GM11168 (cell line): ENCODE data around the gene KICS2.
"Not testable (repeated sequence)": the region's sequence is repeated elsewhere in the genome, so short reads cannot be mapped to it uniquely, and the experiment has no call there.

Experiments used
- in situ Hi-C: fragments of 300-500 bp; cut with MboI; formaldehyde crosslinking; loops from one replicate; pipeline ENCODE4 v1.12.0; 2022; ENCODE audit warnings: low sequenced_read_pairs; ENCODE audit not compliant: unreplicated experiment

The KICS2 gene

DNA sequence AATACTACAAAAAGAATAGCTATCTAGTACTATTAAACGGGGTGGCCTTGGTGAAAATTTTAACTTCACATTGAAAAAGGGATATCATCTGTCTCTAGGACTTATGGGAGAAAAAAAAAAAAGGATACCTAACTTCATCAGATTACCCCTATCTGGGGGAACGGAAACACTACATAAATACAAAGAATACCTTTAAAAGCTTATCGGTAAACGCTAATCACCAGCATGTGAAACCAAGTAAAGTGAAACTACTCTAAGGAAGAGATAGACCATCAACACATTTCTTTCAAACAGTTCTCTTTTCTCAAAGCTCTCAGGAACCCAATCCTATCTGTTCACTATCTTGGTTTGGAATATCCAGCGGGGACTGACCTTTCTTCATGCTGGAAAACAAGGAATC is 3.5 kb downstream of the KICS2 start:
- in situ Hi-C loops: no loop called here

DNA sequence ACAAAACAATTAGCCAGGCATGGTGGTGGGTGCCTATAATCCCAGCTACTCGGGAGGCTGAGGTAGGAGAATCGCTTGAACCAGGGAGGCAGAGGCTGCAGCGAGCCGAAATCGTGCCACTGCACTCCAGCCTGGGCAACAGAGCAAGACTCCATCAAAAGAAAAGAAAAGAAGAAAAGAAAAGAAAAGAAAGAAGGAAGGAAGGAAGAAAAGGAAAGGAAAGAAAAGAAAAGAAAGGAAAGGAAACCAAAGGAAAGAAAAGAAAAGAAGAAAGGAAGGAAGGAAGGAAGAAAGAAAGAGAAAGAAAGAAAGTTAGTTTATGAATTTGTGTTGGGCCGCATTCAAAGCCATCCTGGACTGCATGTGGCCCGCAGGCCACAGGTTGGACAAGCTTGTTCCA is 4.5 kb downstream of the KICS2 start:
- in situ Hi-C loops: not testable (repeated sequence)

DNA sequence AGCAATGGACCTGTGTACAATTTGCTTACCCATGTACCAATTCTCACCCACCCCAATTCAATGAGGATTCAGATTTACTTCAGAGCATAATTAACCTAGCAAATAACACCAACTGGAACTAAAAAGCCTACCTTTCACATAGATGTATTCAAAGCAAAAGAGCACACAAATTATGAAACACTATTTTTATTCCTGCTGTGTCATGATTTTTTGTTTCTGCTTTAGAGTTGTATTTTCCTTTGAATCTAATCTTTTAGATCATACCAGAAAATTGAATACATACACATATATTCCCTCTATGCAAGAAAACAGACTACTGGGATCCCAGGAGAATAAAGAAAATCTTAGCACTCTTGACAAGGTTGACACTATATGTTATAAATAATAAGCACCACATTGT is 5.9 kb downstream of the KICS2 start:
- in situ Hi-C loops: no loop called here

DNA sequence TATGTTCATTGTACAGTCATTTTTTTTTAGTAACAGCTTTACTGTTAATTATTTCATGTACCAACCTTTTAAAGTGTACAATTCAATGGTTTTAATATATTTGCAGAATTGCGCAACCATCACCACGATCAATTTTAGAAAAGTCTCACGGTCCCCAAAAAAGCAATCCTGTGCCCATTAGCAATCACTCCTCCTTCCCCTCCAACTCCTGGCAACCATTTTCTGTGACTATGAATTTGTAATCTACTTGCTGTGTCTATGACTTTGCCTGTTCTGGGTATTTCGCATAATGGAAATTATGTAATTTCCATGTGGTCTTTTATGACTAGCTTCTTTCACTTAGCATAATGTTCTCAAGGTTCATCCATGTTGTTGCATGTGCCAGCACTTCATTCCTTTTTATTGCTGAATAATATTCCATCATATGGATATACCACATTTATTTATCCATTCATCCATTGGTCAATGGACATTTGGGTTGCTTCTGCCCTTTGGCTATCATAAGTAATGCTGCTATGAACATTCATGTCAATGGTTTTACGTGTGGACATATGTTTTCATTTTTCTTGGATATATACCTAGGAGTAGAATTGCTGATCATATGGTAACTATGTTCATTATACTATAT is 9.9 kb downstream of the KICS2 start:
- in situ Hi-C loops: no loop called here

DNA sequence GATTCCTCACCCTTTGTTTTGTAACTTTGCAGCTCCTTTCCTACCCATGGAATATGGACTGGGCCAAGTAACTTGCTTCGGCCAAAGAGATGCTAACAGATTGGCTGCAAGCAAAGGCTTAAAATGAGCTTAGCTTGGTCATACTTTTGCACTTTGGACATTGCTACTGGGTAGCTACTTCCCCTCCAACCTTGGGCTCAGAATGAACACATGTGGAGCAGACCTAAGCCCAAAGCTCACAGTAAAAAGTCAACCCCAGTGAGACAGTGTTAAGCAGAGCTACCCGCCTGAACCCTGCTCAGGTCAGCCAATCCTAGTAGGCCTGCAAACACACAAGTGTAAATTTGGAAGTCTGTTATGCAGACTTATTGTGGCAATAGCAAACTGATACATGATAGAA is 14.6 kb downstream of the KICS2 start:
- in situ Hi-C loops: no loop called here

DNA sequence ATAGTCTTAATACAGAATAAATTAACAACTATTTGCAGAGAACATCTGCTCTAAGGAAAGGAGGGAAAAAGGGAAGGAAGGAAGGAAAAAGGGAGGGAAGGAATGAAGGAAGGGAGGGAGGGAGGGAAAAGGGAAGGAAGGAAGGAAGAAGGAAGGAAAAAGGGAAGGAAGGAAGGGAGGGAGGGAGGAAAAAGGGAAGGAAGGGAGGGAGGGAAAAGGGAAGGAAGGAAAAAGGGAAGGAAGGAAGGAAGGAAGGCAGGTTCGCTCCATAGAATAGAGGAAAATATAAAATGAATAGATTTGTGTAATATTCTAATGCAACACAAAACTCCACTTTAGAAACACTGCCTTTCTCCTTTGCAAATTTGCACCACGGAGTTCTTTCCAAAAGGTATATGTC is 16.6 kb downstream of the KICS2 start:
- in situ Hi-C loops: no loop called here

DNA sequence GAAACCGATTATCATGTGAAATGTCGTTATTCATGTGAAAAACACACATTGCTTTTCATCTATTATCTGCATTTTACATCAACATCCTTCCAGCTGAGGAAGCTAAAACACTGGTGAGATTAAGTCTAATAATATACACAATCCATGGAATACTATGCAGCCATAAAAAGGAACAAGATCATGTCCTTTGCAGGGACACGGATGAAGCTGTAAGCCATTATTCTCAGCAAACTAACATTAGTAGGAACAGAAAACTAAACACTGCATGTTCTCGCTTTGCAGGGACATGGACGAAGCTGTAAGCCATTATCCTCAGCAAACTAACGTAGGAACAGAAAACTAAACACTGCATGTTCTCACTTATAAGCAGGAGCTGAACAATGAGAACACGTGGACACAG is 18.3 kb downstream of the KICS2 start:
- in situ Hi-C loops: no loop called here

DNA sequence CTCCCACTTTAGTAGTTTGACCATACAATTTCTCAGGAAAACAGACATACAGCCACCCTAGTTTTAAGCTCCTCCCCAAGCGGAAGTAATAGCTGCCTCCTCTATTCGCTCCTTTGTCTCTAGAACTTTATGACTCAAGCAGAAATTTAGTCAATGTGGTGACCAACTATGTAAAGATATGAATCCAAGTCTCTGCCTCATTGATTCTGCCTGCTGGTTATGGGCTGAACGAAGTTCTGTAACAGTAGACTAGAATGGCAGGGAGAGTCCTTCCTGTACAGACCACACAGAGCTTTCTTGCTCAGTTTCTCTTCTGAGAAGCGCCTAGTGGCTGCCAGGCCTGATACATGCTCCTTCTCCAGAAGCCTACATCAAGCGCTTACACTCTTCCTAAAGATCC is 19.1 kb downstream of the KICS2 start:
- in situ Hi-C loops: no loop called here

DNA sequence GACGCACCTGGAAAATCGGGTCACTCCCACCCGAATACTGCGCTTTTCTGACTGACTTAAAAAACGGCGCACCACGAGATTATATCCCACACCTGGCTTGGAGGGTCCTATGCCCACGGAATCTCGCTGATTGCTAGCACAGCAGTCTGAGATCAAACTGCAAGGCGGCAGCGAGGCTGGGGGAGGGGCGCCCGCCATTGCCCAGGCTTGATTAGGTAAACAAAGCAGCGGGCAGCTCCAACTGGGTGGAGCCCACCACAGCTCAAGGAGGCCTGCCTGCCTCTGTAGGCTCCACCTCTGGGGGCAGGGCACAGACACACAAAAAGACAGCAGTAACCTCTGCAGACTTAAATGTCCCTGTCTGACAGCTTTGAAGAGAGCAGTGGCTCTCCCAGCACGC is 26.3 kb downstream of the KICS2 start:
- in situ Hi-C loops: not testable (repeated sequence)

DNA sequence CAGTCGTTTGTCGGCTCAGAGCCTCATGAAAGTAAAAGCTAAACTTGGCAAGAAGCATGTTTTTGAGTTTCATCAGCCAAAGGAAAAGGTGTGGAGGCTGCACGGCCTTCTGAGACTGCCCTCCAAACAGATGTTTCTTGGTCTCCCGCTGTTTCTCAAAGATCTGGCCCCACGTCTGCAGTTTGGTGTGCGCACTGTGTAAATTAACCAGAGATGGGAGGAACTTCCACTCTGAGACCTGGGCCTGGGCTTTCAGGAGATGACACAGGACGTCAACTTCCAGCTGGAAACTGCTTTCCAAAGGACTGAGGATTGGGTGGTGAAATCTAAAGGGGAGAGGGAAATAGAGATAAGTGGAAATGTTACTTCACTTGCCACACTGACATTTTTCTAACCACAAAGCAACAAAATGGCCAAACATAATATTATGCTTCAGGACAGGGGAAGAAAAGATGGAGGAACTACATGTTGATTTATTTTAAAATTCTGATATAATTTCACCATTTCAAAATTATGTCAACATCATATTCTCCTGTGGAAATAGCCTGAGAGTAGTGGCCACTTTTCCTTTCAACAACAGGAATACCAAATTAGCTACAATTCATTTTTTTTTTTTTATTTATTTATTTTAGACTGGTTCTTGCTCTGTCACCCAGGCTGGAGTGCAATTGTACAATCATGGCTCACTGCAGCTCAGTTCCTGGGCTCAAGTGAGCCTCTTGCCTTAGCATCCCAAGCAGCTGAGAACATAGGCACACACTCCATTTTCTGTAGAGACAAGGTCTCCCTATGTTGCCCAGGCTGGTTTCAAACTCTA is 27.6 kb downstream of the KICS2 start:
- in situ Hi-C loops: no loop called here

DNA sequence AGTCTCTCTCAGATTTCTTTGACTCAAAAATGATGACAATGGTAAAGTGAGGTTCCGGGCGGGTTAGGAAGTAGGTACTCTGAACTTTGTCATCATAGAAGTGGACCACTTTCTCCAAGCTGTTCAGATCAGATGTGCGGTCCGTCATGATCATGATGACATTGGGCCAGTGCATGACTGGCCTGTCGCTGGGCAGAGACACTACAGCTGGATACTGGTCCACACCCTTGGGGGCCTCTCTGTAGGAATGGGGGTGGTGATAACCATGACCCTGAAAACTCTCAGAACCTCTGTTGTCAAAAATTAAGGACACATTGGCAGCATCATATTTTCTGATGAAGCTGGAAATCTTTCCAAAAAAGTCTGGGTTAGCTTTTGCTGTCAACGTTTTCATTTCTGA is 28.2 kb downstream of the KICS2 start:
- in situ Hi-C loops: no loop called here

DNA sequence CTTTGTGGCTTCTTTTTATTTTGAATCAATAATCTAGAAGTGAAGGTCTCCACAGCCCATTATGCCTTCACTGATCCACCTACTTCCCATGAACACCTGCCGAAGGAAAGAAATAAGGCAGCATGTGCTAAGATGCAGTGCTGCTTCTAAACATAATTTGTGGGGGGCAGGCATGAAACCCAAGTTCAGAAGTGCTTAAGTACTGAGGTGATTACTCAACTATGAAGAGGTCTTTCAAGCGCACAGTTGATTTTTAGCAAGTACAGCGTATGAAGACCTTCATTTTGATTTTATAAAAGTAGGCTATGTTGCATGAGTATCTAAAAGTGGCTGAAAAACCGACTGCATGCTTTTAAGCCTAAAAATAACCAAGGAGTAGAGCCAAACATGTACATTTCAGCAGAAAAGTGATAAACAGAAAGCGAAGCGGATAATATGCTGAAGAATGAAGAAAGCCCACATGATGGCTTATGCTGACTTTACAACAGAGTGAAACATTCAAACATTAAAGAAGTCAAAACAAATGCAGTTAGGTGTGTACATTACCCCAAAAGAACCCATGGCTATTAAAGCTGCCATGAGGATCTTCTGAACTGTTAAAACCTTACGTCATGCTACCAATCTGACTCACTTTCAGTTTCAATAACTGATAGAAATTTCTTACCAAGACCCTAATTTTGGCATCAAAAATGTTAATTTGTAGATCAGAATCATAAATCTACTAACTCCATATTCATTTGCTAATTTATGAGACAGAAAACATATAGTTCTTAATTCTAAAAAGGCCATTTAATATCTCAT is 29.3 kb downstream of the KICS2 start:
- in situ Hi-C loops: no loop called here

DNA sequence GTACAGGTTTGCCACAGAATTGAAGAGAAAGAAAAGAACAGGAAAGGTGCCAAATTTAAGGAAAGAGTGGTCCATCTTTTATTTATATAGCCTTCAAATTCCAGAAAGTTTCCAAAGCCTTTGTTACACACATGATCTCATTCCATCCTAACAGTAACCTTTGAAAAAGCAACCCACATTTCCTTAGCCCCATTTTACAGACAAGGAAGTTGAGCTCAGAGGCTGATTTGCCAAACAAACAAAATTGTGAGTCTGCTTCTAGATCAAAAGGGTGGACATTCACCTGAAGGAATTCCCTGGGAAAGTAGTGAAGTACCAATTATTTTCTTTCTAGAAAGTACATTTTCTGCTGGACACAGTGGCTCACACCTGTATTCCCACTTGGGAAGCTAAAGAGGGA is 32.0 kb downstream of the KICS2 start:
- in situ Hi-C loops: no loop called here

DNA sequence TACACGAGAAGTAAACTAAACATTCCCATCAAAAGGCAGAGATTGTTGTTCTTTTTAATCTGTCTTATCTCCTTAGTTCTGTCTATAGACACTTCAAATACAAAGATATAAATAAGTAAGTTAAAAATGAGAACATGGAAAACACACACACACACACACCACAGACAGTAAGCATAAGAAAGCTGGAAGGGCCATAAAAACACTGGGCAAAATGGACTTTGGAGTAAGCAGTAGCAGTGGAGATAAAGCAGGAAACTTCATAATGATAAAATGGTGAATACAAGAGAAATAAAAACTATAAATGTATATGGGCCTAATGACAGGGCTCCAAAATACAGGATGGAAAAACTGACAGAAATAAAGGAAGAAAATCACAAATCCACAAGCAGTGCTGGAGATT is 32.6 kb downstream of the KICS2 start:
- in situ Hi-C loops: no loop called here

DNA sequence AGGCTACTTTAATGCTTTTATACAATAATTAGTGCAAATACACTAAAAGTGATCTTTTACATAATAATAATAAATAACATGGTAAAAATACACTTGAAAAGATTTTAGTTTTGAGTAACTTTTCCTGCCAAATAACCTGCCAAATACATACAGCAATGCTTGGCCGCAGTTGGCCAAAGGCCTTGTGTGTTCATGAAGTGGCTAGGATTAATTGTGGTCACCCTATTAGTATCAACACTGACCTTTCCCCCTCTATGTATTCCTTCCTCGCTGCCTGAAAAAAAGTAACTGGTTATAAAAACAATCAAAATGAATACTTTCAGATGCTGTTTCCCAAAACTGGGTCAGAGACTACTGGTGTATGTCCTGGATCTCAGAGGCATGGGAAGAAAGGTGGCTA is 34.3 kb downstream of the KICS2 start:
- in situ Hi-C loops: no loop called here

DNA sequence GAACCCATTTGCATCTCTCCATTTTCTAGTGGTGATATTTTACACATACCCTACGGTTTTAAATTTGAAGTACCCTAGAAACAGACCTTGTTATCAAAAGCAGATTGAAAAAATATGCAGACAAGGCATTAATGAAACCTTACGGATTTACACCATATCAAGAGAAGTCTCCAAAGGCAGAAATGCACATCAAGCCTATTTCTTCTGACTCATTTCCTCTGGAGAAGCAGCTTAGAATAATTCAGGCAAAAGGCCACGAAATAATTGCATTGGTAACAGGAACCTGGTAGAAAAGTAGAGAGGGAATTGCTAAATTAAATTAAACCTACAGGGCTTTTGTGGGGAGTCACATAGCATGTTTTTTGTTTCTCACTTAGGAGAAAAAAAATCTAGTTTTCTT is 34.7 kb downstream of the KICS2 start:
- in situ Hi-C loops: no loop called here

DNA sequence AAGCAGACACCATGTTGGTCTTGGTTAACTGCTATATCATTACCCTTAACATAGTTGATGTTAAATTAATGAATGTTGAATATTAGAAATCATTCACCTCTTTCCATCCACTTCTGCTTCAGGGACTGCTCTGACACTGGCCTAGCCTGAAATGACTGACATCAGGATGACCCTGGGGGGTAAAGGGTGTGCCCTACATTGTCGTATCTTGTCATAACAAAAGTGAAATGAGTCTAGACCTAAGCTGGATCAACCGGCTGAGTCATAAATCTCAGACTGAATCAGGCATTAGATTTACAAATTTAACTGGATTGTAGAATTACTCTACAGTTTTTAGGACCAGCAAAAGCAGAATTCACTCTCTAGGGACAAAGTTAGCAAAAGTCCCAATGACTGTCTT is 35.3 kb downstream of the KICS2 start:
- in situ Hi-C loops: no loop called here

DNA sequence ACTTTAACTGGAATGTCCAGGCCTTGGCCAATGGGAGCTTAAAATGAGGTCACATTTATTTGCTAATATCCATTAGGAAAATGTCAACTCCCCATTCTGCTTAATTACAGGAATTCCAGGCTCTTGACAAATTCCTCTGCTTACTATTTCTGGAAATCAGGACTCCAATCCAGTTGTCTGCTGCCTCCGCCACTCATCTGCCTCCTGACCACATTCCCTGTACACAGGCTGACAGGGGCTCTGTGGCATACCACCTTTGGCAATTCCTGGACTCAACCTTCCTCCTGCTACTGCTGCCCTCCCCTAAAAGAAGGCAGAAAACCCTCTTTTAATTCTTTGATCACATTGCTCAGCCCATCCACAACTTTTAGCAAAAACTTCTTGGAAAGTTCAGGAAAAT is 37.9 kb downstream of the KICS2 start:
- in situ Hi-C loops: no loop called here

DNA sequence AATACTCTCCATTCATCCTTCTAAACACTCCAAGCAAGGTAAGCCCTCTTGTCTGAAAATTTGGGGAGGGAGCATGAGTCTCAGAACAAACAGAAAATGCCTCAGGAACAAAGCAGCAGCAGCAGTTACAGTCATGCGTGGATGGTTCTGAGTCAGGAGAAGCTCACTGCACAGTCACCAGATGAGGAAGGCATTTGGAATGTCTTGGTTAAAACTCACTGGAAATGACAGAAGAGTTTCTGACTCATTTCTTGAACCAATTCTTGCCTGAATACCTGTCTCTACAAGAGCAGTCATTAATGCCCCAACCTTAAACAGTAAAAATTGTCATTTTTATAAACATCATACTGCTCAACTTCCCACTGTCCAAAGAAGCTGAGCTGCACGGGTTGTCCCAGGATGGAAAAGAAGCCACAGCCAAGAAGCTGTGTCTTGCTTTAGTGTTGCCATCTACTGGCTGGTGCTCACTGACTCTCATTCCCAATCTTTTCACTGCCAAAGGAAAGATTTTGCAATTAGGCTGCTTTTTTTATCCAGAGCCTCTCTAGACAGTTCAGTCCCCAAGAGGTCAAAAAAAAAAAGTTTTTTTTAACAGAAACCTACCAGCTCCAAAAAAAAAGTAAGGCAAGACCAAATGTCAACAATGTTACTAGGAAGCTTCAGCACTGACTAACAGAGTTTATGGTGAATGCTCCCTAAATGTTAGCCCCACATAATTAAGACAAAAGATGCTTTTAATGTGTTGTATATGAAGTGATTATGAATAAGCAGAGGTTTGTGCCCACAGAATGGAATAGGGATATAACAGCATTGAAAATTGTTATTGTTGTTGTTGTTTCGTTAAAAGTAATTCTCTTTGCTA is 40.4 kb downstream of the KICS2 start:
- in situ Hi-C loops: no loop called here

DNA sequence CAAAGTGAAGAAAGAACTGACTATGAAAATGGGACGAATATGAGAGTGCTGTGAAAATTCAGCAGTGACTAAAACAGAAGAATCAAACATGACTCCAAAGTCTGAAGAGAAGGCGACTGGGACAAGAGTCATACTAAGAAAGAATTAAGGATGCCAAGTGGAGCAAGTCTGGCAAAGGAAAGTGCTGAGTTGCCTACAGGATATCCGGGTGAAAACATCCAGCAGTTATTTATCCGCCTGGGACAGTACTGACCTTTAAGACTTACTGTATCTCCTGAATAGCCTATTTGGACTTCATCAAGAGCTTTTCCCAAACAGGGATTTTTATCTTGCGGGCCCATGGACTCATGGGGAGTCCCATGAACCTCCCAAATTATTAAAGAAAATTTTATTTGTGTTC is 41.1 kb downstream of the KICS2 start:
- in situ Hi-C loops: no loop called here
